GM10847 (cell line): ENCODE measurements around the gene ARHGEF11.

Source experiments
- POLR2A ChIP-seq: IDR thresholded peaks from 2 replicates; pipeline ENCODE4 v1.6.1; 2011; ENCODE audit not compliant: insufficient read length; ENCODE audit errors: extremely low read depth

ARHGEF11 gene

DNA sequence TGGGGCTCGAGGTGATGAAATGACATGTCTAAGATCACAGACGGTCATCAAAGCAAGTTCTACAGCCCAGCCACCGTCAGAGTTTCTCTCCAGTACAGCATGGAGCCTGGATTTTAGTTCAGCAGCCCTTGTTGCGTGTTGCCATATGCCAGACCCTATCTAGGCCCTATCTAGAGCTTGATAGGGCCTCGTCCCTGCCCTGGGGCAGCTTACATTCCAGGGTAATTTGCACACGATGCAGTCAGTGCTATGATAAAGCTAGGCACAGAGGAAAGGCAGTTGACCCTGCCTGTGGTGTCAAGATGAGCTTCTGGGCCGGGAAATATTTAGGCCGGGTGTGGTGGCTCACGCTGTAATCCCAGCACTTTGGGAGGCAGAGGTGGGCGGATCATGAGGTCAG, 35.2 kb upstream of the ARHGEF11 start:
- TF ChIP-seq POLR2A = no peak

DNA sequence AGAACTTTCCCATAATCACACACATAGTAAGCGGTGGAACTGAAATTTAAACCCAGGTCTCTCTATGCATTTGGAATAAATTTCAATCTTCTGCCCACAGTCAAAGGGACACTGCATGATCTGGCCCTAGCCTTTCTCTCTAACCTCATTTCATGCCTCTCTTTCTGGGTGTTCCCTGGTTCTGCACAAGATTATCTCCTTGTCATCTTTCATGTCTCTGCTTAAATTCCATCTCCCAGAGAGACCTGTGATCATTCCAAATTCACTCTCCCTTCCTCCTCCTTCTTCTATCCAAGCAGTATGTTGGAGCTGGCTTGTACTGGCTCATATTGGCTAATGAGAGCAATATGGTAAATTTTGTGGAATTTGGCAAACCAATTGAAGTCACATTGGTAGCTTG, 31.9 kb upstream of the ARHGEF11 start:
- TF ChIP-seq POLR2A = no peak

DNA sequence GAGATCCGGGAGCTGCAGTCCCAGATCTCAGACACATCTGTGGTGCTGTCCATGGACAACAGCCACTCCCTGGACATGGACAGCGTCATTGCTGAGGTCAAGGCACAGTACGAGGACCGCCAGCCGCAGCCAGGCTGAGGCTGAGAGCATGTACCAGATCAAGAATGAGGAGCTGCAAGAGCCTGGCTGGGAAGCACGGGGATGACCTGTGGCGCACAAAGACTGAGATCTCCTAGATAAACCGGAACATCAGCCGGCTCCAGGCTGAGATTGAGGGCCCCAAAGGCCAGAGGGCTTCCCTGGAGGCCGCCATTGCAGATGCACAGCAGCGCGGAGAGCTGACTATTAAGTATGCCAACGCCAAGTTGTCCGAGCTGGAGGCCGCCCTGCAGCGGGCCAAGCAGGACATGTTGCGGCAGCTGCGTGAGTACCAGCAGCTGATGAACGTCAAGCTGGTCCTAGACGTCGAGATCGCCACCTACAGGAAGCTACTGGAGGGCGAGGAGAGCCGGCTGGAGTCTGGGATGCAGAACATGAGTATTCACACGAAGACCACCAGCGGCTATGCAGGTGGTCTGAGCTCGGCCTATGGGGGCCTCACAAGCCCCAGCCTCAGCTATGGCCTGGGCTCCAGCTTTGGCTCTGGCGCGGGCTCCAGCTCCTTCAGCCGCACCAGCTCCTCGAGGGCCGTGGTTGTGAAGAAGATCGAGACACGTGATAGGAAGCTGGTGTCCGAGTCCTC, 28.6 kb upstream of the ARHGEF11 start:
- TF ChIP-seq POLR2A = no peak

DNA sequence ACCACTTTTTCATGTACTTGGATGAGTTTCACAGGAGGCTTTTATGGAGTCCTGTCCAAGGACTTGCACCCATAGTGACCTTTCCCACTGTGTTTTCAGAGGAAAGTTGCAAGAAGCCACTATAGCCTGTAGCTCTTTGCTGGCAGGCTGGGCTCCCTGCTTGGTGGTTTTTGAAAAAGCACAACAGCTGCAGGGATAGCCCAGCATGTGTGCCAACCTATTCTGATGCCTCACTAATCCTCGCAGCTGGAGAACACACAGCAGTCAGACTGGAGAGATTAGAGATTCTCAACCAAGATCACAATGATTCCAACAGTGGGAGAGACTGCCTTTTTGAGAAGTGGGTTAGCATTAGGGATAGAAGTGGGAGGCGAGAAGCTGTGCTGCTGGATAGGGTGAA, 24.1 kb upstream of the ARHGEF11 start:
- no peak for TF ChIP-seq POLR2A

DNA sequence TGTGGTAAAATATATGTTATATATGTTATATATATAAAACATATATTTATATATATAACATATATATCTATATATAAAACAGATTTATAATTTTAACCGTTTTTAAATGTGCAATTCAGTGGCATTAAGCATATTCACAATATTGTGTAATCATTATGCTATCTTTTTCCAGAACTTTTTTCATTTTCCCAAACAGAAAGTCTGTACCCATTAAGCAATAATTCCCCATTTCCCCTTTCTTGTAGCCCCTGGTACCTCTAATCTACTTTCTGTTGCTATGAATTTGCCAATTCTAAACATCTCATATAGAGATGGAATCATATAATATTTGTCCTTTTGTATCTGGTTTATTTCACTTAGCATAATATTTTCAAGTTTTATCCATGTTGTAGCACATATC, 10.7 kb upstream of the ARHGEF11 start:
- no peak for TF ChIP-seq POLR2A

DNA sequence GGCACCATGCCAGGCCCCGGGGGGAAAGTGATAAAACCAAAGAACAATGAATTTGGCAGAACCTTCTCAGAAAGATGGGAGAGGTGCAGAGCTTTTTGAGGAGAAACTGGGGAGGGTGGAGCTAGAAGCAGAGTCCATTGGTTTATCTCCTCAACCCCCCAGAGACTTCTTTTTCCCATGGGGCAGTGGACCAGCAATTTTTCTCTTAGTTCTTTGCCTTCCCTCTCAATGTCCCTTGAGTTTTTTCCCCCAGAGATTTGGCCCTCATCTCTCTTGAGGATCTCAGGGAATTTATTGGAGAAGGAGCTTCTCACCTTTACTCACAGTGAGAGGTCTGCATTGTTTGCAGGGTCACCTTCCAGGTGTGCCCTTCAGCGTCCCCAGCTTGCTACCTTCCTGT, 5.3 kb upstream of the ARHGEF11 start:
- TF ChIP-seq POLR2A = no peak

DNA sequence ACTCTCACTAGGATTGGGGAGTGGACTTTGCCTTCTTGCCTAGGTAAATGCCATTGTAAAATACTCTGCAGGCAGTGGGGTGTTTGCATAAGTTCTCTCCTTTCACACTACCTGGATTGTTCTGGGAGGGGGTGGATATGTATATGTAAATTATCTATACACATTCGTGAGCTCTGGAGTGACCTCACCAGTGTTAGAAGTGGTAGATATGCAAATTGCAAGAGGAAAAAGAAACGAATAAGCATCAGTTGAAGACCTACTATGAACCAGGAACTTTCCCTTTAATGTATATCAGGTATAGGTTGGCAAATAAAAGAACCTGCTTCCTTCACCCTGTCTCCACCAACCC, 1.5 kb upstream of the ARHGEF11 start:
- TF ChIP-seq POLR2A = no peak

DNA sequence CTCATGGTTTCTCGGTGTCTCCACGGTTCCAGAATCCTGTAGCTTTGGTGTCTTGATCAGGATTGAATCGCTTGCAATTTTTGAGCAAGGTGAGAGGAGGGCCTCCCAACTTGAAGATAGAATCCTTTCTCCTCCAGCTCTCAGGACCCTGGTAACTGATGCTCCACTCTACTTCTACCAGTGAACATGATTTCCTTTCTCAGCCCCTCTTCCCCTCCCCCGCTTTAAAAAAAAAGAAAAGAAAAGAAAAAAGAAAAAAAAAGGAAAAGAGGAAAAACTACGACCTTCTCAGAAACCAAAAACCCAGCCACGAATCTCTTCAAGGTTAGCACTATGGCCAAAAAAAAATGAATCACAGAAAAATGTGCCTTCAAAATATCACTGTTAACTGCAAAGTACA, 1.2 kb downstream of the ARHGEF11 start:
- no peak for TF ChIP-seq POLR2A

DNA sequence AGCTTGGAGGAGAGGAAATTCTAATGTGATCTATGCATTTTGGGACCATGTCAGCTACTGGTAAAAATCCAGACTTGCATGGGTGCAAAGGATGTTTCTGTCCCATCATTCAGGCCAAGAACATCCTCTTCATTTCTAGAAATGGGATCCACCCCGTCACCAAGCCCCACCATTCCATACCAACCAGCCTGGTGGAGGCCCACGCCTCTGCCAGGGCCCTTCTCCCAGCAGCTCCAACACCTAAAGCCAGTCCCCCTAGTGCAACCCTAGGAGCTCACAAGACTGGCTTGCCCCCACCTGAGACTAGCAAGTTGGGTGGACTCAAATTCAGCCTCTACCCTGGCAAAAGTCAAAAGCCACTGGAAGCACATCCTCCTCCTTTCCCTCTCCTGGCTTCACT, 1.9 kb downstream of the ARHGEF11 start:
- no peak for TF ChIP-seq POLR2A

DNA sequence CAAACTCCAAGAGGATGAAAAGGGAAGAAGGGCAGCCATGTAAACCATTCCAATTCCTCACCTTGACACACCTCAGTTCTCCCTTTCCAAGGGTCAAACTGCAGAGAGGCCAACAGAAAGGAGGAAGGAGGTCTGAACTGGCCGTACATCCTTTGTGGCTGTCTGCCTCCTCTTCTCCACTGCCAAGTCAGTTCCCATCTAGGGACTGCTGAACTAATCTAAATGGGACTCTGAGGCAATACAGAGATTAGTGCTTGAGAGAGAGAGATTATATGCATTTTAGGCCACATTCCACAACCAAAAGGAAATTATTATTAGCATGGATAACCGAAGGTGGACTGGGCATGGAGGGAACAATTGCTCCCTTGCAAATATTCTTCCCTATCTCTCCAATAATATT, 2.7 kb downstream of the ARHGEF11 start:
- TF ChIP-seq POLR2A = no peak

DNA sequence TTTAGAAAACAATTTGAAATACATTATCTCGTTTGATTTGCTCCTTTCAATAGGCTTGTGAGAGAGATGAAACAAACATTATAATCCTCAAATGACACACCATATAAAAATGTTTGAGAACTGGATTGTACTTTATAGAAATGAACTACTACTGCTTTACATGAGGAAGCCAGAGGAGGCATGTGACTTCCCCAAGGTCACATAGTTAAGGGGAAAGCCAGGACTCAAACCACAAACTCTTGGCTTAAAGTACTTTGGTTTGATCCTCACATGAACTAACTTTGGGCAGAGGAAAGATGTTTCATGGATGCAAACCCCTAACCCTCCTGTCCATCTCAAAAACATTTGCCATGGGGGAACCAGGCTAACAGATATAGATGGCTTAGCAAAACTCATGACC, 4.7 kb downstream of the ARHGEF11 start:
- no peak for TF ChIP-seq POLR2A

DNA sequence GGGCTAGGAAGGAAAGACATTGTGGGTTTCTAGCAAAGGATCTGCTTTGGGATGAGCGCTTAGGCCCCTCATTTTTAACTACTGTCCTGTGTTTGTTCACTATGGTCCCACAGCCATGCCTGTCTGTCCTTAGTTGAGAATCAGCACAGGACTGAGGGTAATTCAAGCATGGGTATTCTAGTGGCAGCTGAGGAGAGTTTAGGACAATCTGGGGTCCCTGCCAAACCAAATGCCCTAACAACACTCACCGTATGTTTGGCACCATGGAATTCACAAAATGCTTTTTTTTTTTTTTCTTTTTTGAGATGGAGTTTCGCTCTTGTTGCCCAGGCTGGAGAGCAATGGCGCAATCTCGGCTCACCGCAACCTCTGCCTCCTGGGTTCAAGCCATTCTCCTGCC, 10.4 kb downstream of the ARHGEF11 start:
- no peak for TF ChIP-seq POLR2A

DNA sequence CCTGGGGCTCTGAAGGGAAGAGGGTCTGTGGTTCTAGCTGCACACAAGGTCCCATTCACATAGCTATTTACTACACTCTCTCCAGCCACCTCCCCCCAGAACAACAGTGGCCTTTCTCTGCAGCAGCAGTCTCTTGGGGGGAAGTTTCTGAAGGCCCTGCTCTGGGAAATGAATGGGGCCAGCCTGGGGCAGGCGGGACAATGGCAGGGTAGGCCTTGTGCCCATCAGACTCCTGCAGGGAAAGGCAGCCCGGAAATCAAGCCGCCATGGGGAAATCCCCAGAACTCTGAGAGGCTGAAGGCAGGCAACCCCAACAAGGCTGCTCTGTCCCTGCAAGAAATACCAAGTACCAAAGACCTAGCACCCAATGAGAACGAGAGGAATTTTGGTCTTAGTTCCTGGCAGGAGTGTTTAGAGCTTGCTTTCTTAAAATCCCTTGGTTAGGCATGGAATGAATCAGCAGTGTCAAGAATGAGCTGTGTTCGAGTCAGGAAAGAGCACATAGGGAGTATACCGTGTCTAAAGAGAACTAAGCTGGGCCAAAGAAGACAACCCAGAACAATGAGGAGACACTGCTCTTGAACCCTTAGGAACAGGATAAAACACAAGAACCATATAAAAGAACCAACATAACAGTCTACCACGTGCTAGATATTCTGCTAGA, 11.3 kb downstream of the ARHGEF11 start:
- TF ChIP-seq POLR2A = no peak

DNA sequence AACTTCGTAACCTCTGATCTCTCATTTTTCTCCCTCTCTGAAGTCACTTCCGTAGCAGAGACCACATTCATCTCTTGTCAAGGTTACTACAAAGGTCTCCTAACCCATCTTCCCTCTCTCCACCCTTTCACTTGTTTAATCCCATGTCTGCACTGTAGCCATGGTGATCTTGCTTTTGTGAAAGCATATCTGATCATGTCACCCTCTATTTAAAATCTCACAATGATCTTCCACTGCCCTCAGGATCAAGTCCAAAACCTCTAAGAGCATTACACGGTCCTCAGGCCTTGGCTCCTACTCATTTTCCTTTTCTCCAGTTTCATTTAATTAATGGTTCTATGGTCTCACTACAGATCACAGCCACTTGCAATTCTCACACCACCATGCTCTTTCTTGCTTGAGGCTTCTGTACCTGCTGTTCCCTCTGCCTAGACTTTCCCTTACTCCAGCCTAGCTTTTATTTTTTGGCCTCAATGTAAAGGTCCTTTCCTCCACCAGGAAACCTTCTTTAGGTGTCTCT, 12.1 kb downstream of the ARHGEF11 start:
- no peak for TF ChIP-seq POLR2A

DNA sequence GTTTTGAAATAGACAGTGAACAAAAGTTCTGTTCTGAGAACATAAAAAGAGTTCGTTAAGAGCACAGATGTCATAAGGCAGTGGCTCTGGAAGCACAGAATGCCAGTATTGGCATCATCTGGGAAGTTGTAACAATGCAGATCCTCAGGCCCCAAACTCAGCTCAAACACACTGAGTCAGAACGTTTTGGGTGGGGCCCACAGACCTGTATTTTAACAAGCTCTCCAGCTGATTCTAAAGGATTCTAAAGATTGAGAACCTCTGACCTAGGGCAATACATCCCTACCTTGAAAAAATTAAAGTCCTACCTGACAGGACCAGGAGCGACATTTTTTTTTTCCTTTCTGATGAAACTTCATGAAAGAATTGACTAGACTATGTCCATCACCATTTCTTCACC, 13.2 kb downstream of the ARHGEF11 start:
- no peak for TF ChIP-seq POLR2A

DNA sequence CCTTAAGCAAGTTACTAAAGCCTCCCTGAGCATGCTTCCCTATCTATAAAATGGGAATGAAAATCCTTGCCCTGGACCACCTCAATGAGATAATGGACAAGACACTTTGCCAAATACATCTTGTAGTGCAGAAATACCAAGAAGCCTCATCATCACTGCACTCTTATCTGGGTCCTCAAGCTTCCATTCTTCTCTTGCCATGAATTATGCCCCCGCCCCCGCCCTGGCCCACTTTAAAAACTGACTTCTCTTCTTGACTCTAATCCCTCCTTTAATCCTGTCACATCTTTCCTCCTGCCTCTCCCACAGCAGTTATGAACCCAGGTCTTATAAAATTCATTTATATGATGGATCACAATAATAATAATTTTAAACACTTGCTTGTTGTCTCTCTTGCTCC, 14.8 kb downstream of the ARHGEF11 start:
- no peak for TF ChIP-seq POLR2A

DNA sequence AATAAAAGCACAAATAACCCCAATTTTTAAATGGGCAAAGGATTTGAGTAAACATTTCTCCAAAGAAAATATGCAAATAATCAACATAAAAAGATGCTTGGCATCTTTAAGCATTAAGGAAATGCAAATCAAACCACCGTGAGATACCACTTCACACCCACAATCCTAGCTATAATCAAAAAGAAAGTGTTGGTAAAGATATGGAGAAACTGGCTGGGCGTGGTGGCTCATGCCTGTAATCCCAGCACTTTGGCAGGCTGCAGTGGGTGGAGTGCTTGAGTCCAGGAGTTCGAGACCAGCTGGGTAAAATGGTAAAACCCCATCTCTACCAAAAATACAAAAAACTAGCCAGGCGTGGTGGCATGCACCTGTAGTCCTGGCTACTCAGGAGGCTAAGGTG, 16.9 kb downstream of the ARHGEF11 start:
- TF ChIP-seq POLR2A = no peak
